ENCODE measurements around the gene CCDC157.

DNA sequence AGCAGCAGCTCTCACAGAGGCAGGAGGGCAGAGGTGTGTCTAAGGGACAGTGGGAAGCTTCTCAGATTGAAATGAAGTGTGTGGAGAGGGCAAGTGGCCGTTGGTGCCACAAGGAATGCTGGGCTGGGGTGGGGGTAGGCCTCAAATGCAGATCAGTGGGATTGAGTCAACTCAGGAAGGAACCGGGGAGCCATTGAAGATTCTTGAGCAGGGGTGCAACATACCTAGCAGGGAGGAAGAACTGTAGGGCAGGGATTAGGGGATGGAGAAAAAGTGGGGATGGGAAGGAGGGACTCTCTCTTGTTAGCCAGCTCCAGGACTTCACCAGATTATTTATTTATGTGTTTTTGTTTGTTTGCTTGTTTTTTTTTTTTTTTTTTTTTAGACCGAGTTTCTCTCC, 37.1 kb downstream of the CCDC157 start:
- no peak for TF ChIP-seq CTCF (IDR thresholded peaks at IDR 0.05)
- no peak for TF ChIP-seq EP300 (IDR thresholded peaks at IDR 0.05)

All from gastroesophageal sphincter (tissue), 3 donors.